HG02943 (cell line): ENCODE data around the gene PMM2.

Experiments used
- ATAC-seq: cut with Tn5 transposase; IDR thresholded peaks from one replicate; pipeline ENCODE4 v1.9.1; 2021; ENCODE audit warnings: mild to moderate bottlenecking, low read depth, moderate library complexity; ENCODE audit not compliant: unreplicated experiment

Gene PMM2

GRCh38 chr16:8848231-8848938 is 50.7 kb downstream of the PMM2 start:
- ATAC-seq: no peak

- ATAC-seq: no peak
These were observed 51.3 kb downstream of the PMM2 start for GRCh38 chr16:8848939-8849391.

GRCh38 chr16:8849411-8850011 is 51.9 kb downstream of the PMM2 start:
- no peak for ATAC-seq

- no peak for ATAC-seq
These were observed 52.7 kb downstream of the PMM2 start for GRCh38 chr16:8850279-8850885.

- no peak for ATAC-seq
These were observed 54.2 kb downstream of the PMM2 start for GRCh38 chr16:8851761-8852403.

DNA sequence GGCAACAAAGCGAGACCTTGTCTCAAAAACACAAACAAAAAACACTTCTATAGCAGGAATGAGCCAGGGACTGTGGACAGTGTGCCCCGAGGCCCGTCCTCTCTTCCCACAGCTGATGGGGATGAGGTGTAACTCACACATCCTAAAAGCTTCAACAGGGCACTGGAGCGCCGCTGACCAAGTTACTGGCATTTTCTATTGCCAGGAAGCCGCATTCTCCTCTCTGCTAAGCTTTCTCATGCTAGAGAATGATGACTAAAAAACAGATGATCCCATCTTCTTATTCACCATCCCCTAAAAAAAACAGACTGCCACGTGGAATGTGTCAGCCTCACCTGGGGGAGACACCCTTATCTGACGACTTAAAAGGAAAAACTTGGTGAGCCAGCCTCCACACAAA is 54.9 kb downstream of the PMM2 start:
- ATAC-seq: no peak

DNA sequence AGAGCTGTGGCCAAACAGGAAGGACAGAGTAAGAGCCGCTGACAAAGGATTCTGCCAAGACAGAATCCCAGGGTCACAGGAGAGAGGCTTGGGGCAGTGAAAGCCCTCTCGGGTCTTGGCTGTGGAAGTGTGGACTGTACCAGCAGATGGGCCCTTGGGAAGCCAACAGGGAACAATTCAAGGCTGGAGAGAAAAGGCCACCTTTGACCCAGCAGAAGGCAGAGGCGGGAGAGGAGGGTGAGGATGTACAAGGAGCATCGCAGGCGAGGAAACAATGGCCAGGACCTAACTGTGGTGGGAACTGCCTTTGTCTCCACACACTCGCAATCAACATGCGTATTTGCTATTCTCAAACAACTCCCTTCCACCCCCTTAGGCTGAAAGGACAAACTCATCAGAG is 55.5 kb downstream of the PMM2 start:
- no peak for ATAC-seq

GRCh38 chr16:8853611-8854010 is 56.0 kb downstream of the PMM2 start:
- no peak for ATAC-seq

- ATAC-seq: no peak
These were observed 56.8 kb downstream of the PMM2 start for GRCh38 chr16:8854298-8854948.

- ATAC-seq: no peak
These were observed 57.6 kb downstream of the PMM2 start for GRCh38 chr16:8855051-8855786.

DNA sequence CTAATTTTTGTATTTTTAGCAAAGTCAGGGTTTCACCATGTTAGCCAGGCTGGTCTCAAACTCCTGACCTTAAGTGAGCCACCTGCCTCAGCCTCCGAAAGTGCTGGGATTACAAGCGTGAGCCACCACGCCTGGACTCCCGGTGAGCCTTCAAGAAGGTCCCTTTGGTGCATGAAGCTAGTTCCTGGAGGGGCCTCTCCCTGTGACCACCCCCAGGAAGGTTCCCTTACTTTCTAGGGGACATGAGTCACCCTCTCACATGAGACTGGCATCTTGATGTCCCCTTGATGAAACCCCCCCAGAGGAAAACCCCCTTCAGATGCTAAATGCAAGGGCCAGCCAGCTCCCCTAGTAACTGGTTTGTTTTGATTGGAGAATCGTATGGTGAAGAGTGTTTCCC is 58.3 kb downstream of the PMM2 start:
- ATAC-seq: no peak

DNA sequence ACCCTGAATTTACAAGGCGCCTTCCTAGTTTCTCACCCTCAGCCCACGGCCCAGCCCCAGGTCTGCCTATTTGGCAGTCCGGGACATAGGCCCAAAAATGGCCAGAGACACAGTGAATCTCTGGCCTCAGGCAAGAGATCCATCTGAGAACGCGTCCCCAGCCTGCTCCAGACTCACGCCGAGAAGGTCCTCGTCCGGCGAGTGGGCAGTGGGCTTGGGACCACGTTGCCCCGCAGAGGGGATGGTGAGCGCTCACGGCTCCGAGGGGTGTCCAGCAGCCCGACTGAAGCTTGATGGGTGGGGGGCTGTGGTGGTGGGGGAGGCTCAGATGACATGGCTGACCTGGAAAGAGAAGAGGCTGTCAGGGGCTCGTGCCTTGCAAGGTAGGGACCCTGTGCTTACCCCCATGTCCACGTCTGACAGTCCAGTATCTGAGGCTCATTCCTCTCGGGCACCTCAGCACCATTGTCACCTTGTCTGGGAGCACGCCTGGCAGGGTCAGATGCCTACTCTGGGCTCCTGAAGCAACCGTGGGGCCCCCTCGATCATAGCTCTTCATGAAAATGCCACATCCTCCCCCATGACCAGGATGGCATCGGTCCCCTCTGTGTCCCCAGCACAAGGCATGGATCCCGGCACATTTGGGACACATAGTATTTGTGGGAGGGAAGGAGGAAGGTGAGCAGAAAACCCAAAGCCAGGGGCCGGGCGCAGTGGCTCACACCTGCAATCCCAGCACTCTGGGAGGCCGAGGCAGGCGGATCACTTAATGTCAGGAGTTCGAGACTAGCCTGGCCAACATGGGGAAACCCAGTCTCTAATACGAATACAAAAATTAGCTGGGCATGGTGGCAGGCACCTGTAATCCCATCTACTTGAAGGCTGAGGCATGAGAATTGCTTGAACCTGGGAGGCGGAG is 61.6 kb downstream of the PMM2 start:
- ATAC-seq: no peak

DNA sequence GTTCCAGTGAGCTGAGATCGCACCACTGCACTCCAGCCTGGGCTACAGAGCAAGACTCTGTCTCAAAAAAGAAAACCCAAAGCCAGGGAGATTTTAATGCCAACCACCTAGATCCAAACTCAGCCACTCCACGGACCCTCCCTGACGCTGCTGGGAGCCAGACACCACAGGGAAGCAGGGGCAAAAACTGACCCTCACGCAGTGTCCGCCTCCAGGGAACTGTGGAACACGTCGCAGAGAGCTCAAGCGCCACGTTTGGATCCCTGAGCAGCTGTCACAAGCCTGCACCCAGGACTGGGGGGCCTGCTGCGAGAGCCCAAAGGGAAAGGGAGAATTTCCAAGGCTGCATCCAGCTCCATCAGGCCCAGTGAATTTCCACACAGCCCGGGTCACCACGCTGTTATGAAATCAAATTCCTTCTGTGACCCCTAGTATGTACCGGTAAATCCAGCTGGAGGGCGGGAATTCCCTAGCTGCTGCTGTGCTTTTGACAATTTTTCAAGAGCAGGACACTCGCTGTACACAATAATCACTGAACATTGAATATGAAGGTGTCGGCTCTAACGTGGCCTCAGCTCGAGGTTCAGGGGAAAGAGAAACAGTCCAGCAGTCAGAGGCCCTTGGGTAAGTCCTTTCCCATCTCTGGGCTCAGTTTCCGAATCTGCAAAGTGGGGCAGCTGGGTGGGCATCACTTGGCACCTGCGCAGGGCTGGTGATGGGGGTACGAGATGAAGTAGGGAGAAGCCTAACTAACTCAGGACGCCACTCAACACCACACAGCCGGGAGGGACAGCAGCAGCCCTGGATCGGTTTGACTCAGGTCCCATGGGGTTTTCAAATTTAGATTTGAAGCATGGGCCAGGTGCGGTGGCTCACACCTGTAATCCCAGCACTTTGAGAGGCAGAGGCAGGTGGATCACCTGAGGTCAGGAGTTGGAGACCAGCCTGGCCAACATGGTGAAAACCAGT is 62.6 kb downstream of the PMM2 start:
- no peak for ATAC-seq

DNA sequence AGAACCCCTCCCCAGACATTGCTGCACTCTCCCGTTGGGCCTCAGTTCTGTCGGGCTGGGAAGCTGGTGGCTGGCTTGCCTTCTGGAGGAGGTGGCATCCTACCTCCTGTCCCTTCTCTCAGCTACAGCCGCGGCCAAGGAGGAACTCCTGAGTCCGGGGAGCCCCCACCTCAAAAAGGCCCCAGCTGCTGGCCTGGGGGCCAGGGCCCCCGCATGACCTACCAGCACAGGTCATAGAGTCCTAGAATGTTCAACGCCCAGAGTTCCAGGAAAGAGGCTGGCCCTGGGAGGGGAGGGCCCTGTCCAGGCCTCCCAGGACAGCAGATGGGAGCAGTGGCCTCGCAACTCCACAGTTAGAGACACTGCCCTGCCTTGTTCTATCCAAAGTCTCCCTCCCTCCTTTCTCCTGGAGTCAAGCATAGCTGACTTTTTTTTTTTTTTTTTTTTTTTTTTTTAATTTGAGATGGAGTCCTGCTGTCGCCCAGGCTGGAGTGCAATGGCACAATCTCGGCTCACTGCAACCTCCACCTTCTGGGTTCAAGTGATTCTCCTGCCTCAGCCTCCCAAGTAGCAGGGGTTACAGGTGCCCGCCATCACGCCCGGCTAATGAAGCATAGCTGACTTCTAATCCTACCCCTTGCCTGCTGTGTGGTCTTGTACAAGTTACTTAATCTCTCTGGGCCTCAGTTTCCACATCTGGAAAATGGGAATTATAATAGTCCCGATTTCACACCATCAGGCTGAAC is 64.1 kb downstream of the PMM2 start:
- no peak for ATAC-seq

DNA sequence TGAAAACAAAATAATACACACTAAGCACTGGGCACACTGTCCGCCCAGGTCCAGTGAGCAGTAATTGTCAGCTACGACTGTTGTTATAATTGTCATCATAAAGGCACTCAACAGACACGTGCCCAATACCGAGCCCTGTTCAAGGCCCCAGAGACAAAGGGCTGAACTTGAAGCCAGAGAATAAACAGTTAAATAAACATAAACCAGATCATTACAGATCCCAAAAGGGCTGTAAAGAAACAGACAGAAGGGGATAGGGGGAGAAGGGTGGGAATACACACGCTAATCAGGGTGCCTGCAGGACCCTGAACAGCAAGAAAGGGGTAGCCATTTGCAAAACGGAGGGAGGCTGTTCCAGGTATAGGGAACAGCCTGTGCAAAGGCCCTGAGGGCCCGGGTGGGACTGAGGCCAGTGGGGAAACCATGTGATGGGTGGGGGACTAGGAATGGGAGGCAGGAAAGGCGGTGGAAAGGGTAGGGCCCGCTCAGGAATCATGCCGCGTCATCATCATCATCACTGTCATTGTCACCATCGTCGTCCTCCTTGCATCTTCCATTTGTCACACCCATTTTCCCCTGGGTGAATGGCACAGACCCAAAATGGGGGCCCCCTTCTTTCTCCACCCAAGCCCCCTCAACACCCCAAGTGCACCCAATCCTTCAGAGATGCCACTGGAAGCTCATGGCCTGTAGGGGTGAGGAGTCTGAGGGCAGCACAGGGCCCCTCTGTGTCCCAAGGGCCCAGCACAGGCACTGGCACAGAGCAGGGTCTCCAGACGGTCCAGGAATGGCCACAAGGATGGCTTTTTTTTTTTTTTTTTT is 64.9 kb downstream of the PMM2 start:
- no peak for ATAC-seq

- ATAC-seq: no peak
These were observed 66.2 kb downstream of the PMM2 start for GRCh38 chr16:8863594-8864424.
